ENCODE data around the gene TMTC1.

DNA sequence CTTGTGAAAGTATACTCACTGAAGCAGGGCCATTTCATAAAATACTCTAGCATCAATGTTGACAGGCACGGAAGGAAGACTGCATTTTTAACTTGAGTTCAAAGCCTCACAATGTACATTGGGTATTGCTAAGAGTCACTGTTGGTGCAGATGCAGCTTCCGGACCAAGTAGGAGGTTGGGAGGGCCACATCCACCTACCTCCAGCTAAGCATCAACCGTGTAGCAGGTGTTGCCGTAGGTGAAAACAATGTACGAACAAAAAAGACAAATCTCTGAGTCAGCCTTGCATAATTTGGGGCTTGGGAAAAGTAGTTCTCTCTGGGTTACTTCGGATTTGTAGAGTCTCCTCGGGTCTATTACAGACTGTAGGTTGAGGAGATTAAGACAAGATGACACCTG, 48.1 kb downstream of the TMTC1 start:
- TF ChIP-seq, protein P1, sequence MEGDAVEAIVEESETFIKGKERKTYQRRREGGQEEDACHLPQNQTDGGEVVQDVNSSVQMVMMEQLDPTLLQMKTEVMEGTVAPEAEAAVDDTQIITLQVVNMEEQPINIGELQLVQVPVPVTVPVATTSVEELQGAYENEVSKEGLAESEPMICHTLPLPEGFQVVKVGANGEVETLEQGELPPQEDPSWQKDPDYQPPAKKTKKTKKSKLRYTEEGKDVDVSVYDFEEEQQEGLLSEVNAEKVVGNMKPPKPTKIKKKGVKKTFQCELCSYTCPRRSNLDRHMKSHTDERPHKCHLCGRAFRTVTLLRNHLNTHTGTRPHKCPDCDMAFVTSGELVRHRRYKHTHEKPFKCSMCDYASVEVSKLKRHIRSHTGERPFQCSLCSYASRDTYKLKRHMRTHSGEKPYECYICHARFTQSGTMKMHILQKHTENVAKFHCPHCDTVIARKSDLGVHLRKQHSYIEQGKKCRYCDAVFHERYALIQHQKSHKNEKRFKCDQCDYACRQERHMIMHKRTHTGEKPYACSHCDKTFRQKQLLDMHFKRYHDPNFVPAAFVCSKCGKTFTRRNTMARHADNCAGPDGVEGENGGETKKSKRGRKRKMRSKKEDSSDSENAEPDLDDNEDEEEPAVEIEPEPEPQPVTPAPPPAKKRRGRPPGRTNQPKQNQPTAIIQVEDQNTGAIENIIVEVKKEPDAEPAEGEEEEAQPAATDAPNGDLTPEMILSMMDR (IDR thresholded peaks at IDR 0.05) = no peak
- no peak for TF ChIP-seq POLR2A (IDR thresholded peaks at IDR 0.05)
